GM21526 (cell line): ENCODE data around the gene CCL16.
"Not testable (repeated sequence)": the region's sequence is repeated elsewhere in the genome, so short reads cannot be mapped to it uniquely, and the experiment has no call there.

ENCODE experiments used
- ATAC-seq: cut with Tn5 transposase; IDR thresholded peaks from one replicate; pipeline ENCODE4 v1.9.1; 2021; ENCODE audit warnings: moderate library complexity; ENCODE audit not compliant: unreplicated experiment, low FRiP score

CCL16 gene

DNA sequence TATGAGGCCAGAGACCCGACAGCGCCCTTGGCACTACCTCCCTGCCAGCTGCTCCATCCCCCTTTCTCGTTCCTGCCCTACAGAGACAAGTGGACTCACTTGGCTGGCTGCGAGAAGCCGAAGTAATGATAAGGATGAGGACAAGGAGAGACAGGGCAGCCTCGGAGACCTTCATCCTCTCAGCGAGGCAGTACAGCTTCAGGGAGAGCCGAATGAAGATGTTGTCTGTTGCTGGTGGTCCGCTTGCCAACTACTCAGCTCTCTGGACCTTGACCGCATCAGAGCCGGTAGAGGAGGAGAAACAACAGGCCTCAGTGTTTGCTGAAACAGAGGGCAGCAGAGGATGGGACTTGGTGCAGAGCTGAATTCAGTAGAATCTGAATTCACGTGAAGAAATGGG lies at the start of gene CCL16:
TSS of gene CCL16 (minus strand) at position 252 of the 400 bp plus-strand sequence. CDS start at position 175, 77 bp downstream.
- no peak for ATAC-seq

DNA sequence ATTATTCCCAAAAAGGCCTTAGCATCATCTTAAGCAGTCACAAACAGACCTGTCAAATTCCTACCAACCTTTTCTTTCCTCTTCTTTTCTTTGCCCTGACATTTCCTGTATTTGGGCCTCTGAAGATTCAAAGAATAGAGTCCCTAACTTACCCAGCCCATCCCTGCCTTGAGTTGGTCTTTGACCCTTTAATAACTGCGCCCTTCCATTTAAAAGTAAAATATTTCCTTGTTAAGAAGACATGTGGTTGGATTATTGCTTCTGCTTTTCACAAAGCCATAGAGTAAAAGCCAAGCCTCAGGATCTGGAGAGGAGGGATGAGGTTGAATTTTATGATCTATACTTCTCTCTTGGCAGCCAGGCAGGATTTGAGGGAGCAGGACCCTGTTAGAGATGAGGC lies 49.7 kb upstream of the CCL16 start:
- ATAC-seq, result no peak

GRCh38 chr17:36027761-36028160 lies 46.5 kb upstream of the CCL16 start:
- no peak for ATAC-seq

DNA sequence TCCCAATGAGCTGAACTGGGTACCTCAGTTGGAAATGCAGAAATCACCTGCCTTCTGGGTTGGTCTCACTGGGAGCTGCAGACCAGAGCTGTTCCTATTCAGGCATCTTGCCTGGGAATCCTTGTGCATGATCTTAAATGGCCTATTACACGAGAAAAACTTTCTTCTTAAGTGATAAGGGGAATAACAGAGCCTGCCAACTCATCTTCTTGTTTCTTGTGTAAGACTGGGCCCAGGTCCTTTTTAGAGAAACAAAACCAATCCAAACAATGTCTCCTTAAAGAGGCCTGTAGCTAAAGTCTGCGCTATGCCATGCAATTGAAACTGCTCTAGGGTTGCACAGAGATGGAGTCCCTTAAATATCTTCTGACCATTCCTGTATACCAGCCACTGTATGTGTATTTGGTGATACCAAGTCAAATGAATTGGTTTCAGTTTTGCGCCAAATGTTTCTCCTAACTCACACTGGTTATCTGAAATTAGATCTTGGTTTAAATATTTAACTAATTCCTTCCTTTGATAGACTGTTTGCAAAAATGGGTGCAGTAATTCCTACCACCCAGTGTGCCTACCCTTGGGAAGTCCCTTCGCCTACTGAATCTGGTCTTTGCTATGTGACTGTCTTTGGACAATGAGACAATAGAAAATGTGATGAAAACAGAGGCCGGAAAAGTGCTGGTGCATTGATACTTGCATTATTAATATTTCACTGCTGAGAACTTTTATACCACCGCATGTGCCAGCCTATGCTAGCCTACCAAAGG lies 43.0 kb upstream of the CCL16 start:
- no peak for ATAC-seq

DNA sequence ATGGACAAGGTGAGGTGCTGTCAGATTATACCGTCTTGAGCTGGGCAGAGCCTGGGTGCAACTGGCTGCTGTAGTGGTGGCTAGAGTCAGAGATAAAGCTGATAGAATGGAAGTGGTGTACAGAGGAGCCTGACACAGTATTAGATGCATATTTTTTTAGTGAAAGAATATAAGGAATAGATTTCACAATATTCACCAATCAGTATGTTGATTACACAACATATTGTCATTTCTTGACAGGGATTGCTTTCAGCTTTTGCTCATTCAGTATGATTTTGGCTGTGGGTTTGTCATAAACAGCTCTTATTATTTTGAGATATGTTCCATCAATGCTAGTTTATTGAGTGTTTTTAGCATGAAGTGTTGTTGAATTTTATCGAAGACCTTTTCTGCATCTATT lies 38.1 kb upstream of the CCL16 start:
- no peak for ATAC-seq

- ATAC-seq, result no peak
These were observed 36.5 kb upstream of the CCL16 start, which contains the start of gene CCL23 for GRCh38 chr17:36017799-36018198. TSS of gene CCL23 (minus strand) at chr17:36017972. CDS start at chr17:36017897, 75 bp downstream.

DNA sequence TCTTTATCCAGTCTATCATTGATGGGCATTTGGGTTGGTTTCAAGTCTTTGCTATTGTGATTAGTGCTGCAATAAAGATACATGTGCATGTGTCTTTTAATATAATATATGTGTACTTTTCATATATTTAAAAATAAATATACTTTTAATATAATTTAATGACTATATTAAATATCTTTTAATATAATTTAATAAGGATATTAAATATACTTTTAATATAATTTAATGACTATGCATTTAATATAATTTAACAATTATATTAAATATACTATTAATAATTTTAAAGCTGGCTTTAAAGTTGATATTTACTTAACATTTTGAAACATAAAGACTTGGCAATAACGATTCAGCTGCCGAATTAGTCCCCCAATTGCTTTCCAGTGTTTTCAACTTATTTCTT lies 35.3 kb upstream of the CCL16 start:
- ATAC-seq, result no peak

GRCh38 chr17:36015895-36016294 lies 34.6 kb upstream of the CCL16 start:
- ATAC-seq, result not testable (repeated sequence)

GRCh38 chr17:36014946-36015345 lies 33.6 kb upstream of the CCL16 start:
- ATAC-seq, result no peak

DNA sequence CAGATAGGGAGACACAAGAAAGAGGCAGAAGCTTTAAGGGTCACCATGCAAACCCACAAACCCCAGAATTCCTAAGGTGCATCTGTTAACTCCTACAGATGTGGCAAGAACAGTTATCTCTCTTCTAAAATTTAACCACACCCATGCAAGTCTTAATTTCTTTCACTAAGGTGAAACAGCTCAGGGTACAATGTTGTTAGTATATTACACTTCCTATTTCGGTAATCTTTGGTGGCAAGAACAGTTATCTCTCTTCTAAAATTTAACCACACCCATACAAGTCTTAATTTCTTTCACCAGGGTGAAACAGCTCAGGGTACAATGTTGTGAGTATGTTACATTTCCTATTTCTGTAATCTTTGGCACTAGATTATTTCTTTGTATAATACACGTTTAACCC lies 29.9 kb upstream of the CCL16 start:
- ATAC-seq, result no peak

DNA sequence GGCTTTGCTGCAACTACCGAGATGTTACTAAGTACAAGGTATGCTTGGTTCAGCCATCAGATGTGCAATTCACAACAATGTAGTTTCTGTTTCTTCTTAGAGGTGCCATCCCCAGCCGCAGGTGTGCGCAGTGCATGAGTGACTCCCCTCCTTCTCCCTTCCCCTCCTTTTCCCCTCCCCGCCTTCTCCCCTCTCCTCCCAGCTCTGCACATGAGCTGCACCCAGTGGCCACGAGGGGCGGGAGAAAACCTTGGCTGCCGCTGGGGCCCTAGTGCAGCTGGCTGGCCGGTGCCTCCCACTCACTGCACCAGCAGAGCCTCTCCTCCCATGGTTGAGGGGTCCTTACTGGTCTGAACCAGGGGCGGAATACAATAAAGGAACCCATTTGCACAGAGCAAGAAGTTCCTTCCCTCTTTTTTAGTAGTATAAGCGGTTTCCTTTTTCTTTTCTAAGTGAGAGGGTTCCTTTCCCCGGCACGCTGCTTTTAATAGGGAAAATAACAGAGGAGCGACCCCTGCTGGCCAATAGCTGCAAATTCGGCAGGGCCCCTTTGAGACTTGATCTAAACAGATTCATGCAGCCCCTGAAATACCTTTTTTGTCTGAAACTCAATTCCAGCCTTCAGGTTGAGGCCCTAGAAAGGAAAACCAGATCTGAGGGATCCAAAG lies 27.8 kb upstream of the CCL16 start:
- ATAC-seq, result no peak

DNA sequence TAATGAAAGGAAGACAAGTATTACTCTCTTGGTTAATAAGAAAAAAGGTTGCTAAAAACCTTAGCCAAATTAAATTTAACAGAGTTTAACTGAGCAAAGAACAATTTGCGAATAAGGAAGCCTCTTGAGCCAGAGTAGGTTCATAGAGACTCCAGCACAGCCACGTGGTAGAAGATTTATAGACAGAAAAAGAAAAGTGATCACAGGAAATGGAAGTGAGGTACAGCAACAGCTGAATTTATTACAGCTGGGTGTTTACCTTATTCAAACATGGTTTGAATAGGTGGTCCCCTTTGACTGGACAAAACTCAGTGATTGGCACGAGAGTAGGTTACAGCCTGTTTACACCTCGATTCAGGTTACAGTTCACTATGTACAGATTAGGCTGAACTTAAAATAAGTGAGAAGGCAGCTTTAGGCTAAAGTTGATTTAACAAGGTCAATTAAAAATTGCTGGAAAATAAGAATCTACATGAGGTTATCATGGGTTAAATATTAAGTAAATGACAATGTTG lies 23.4 kb upstream of the CCL16 start:
- ATAC-seq, result no peak

- no peak for ATAC-seq
These were observed 21.3 kb upstream of the CCL16 start for GRCh38 chr17:36002631-36003030.

GRCh38 chr17:36001862-36002603 lies 20.7 kb upstream of the CCL16 start:
- ATAC-seq, result no peak

DNA sequence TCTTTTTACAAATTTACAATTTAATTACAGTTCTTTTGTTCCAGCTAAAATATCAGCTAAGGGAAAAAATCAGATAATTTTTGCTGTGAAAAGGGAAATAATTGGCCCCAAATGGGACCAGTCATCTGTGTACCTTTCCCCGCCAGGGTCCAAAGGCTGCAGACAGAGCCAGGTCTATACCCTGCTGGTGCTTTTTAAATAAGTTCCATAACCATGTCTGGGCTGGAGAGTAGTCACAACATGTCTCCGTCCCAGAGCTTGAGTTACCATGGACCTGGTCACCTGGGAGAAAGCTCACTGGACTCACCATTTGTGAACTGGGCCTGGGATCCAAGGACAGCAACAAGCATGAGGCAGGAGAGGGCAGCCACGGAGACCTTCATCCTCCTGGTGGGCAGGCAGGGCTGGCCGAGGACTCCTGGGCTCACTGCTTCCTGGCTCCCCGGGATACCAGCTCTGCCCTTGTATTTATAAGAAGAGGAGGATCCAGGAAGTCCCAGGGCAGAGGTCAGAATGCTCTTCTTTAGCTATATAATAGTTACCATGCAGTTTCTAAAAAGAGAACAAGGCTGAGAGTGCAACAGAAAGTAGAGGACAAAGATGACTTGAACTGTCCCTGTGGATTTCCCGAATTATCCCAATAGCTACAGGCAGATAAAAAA lies 19.9 kb upstream of the CCL16 start, which contains the start of gene CCL15:
TSS of gene CCL15 (minus strand) at position 444 of the 662 bp plus-strand sequence. CDS start at position 383, 61 bp downstream.
- no peak for ATAC-seq

DNA sequence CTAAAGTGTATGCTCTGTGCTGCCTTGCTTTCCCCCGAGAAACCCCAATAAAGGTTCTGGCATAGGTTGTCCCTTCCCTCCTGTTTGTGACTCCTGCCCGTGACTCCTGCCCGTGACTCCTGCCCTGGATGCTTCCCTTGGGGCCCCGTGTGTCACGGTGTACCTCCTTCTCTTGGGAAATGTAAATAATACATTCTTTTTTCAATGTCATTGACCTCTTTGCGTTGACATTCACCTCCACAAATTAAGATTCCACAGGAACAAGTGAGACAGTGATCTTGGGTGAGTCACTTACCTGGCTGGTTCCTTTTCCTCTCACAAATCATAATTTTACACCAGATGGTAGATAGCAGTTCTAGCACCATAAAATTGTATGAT lies 19.4 kb upstream of the CCL16 start:
- ATAC-seq, result no peak

DNA sequence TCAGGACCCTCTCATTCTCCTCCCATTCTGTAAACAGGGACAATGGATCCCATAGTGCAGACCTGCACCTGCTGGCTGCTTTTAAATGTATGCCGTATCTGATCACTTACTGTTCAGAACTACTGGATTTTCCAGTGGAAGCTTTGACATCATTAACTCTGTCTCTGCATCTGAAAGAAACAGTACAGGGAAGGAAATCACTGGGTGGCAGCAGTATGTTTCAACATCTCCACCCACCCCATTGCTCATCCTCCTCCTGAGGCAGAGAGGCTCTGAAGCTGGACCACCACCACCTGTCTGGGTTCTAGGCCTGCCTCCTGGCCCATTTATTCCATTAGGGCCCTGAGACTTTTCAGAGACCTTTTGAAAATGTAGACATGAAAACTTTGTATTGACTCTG lies 17.5 kb upstream of the CCL16 start:
- no peak for ATAC-seq

GRCh38 chr17:35998018-35998545 lies 16.8 kb upstream of the CCL16 start:
- no peak for ATAC-seq

DNA sequence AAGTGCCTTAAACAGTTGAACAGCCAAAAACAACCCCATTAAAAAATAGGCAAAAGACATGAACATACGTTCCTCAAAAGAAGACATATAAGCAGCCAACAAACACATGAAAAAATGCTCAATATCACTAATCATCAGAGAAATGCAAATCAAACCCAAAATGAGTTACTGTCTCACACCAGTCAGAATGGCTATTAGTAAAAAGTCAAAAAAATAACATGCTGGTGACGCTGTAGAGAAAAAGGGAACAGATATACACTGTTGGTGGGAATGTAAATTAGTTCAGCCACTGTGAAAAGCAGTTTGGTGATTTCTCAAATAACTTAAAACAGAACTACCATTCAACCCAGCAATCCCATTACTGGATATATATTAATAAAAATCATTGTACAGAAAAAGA lies 14.0 kb upstream of the CCL16 start:
- ATAC-seq, result not testable (repeated sequence)

DNA sequence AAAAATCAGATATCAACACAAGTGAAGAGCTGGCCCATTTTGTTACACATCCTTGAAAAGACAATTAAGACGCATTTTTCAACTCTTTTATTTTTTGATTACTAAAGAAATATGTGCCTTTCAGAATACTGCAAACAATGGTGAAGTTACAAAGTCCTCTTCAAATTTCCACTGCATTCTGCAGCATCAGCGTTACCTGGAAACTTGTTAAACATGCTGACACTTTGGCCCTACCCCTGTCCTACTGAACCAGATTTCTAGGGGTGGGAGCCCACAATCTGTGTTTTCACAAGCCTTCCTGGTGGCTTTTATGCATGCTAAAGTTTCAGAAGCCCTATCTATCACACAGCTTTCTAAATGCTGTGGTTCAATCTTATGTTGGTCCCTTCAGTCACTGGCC lies 9.8 kb upstream of the CCL16 start:
- no peak for ATAC-seq
